Fibroblast of villous mesenchyme (primary cell): ENCODE measurements around the gene PTRH1. TPM values are rescaled to one million over a fixed set of nuclear protein-coding genes. Genes with fewer than 3 reads are reported as not detected.

Experiments
- DNase-seq: peaks from one replicate; pipeline ENCODE4 v3.0.0-alpha.2; 2010; ENCODE audit warnings: low read depth
- H3K4me3 ChIP-seq: 2 replicates; pipeline ENCODE4 v1.5.1; 2011; ENCODE audit warnings: low read depth, mild to moderate bottlenecking, low read length
- total RNA-seq: library from RNA; depleted of rRNA; stranded (reverse); fragments of >200 nt; gene quantifications from 2 replicates; pipeline ENCODE4 v1.2.3, GENCODE V29; 2012
- TF ChIP-seq, protein P1 (sequence below): IDR thresholded peaks from 2 replicates; pipeline ENCODE4 v1.5.1; 2012; ENCODE audit warnings: low read depth, mild to moderate bottlenecking, low read length; ENCODE audit not compliant: insufficient read depth

PTRH1 gene
- total RNA-seq, 1 donor: 11.7 TPM

- no peak overlapping the region for H3K4me3 ChIP-seq
- TF ChIP-seq, protein P1, sequence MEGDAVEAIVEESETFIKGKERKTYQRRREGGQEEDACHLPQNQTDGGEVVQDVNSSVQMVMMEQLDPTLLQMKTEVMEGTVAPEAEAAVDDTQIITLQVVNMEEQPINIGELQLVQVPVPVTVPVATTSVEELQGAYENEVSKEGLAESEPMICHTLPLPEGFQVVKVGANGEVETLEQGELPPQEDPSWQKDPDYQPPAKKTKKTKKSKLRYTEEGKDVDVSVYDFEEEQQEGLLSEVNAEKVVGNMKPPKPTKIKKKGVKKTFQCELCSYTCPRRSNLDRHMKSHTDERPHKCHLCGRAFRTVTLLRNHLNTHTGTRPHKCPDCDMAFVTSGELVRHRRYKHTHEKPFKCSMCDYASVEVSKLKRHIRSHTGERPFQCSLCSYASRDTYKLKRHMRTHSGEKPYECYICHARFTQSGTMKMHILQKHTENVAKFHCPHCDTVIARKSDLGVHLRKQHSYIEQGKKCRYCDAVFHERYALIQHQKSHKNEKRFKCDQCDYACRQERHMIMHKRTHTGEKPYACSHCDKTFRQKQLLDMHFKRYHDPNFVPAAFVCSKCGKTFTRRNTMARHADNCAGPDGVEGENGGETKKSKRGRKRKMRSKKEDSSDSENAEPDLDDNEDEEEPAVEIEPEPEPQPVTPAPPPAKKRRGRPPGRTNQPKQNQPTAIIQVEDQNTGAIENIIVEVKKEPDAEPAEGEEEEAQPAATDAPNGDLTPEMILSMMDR: no peak
- peak; percentile 38 for DNase-seq
These were observed 50.6 kb downstream of the PTRH1 start for GRCh38 chr9:127664678-127665507.

- no peak for DNase-seq
- TF ChIP-seq, protein P1: no peak
These were observed 51.2 kb downstream of the PTRH1 start for GRCh38 chr9:127664324-127664677.

More at GRCh38 chr9:127664324-127664677, 51.2 kb downstream of the PTRH1 start:
- no peak overlapping the region for H3K4me3 ChIP-seq

Other genes with a start within 250 kb of the PTRH1 start
- 12.6 and 19.9 TPM in 2 replicates for gene STXBP1, start 103.4 kb downstream of the PTRH1 start, total RNA-seq
- under 0.01 TPM in 2 replicates for gene CFAP157, start 8.7 kb downstream of the PTRH1 start, total RNA-seq
- not detected in 2 replicates for gene TTC16, start 416 bp upstream of the PTRH1 start, total RNA-seq
- gene TOR2A, start 19.6 kb upstream of the PTRH1 start, total RNA-seq: 4.2 and 5.2 TPM in 2 replicates
- 0.32 and 0.43 TPM in 2 replicates for gene SH2D3C, start 63.0 kb upstream of the PTRH1 start, total RNA-seq
- 37.0 and 50.1 TPM in 2 replicates for gene CDK9, start 70.4 kb upstream of the PTRH1 start, total RNA-seq
- gene FPGS, start 87.2 kb upstream of the PTRH1 start, total RNA-seq: 77.7 and 93.7 TPM in 2 replicates
- 25.8 and 30.7 TPM in 2 replicates for gene ENG, start 139.0 kb upstream of the PTRH1 start, total RNA-seq
- 37.1 and 43.8 TPM in 2 replicates for gene AK1, start 162.0 kb upstream of the PTRH1 start, total RNA-seq
- 39.9 and 44.0 TPM in 2 replicates for gene ST6GALNAC6, start 183.9 kb upstream of the PTRH1 start, total RNA-seq
- gene ST6GALNAC4, start 201.4 kb upstream of the PTRH1 start, total RNA-seq: 30.0 and 34.1 TPM in 2 replicates
- gene PIP5KL1, start 215.1 kb upstream of the PTRH1 start, total RNA-seq: 2.6 and 3.5 TPM in 2 replicates
- gene DPM2, start 222.2 kb upstream of the PTRH1 start, total RNA-seq: 11.2 and 11.9 TPM in 2 replicates